ENCODE measurements around the gene DNAJC3.

Gene DNAJC3

GRCh38 chr13:95707442-95708390, 30.8 kb downstream of the DNAJC3 start:
- Histone ChIP-seq H3K4me2 (ENCODE audit: low read length) (no peak overlapping the region), H4K20me1 (ENCODE audit: control insufficient read depth, insufficient read depth, low read depth, low read length) (peaks cover 6% of the 10 kb centered on the region; the same call in 1 of the 2 replicates), H3K4me3 (ENCODE audit: low read length) (no peak overlapping the region), H3K36me3 (ENCODE audit: control insufficient read depth, low read length) (peaks cover 31% of the 10 kb centered on the region), H3K27ac (ENCODE audit: low read depth, low read length) (no peak overlapping the region), H3K9me3 (ENCODE audit: control insufficient read depth, insufficient read depth, low read length) (no peaks in the 10 kb centered on the region), H3K9me2 (replicated peaks; ENCODE audit: control insufficient read depth, low read length) (no peaks in the 10 kb centered on the region), H3F3A (ENCODE audit: control insufficient read depth, insufficient read depth) (no peaks in the 10 kb centered on the region), H3K79me2 (ENCODE audit: control insufficient read depth, low read length) (peaks cover 57% of the 10 kb centered on the region), H3K27me3 (ENCODE audit: control insufficient read depth, low read length) (no peaks in the 10 kb centered on the region), H3K4me1 (ENCODE audit: control insufficient read depth, low read length) (peaks cover 10% of the 10 kb centered on the region; the same call in 1 of the 2 replicates)
- TF ChIP-seq CTCF (IDR thresholded peaks at IDR 0.05; ENCODE audit: low read depth, low read length, poor library complexity, severe bottlenecking): no peak
- no peak for TF ChIP-seq EZH2phosphoT487 (IDR thresholded peaks at IDR 0.05; ENCODE audit: borderline replicate concordance, low read length)

DNA sequence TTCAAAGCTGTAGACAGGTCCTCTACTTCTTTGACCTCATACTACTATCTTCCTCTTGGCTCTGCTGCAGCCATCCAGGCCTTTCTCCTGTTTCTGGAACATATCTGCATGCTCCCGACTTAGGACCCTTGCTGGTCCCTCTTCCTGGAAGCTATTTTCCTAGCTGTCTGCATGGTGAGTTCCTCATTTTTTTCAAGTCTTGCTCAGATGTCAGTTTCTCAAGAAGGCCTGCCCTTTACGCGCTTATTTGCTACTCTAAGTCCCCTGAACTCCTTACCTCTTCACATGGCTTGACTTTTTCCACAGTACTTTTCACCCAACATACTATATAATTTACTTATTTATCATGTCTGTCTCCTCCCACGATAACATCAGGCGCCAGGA, 31.4 kb downstream of the DNAJC3 start:
- H3K4me2 ChIP-seq (ENCODE audit: low read length): no peak overlapping the region

DNA sequence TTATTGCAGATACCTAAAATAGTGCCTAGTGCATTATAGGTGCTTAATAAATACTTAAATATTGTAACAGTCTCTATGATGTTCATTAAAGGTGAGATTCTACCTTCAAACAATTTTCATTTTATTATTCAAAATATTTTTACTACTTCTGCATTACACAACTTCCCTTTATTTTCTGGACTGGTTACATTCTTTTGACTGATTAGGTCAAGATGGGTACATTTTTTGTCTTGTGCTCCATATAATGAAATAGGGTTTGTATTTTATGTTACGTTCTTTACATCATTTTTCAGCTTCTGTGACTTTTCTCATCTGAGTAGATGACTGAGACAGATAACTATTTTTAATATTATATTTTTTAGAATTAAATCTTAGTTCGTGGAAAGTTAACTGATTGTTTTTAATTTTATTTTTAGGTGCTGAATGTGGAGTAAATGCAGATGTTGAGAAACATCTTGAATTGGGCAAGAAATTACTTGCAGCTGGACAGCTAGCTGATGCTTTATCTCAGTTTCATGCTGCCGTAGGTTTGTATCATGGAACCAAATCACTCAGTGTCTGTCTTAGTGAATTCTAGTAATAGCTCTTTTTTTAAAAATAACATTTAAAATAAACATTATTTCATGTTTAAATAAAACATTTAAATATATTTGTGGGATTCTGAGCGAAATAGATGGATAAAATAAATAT, 32.0 kb downstream of the DNAJC3 start:
- TF ChIP-seq CTCF (IDR thresholded peaks at IDR 0.05; ENCODE audit: low read depth, low read length, poor library complexity, severe bottlenecking) (no peak), EZH2phosphoT487 (IDR thresholded peaks at IDR 0.05; ENCODE audit: borderline replicate concordance, low read length) (no peak)
- Histone ChIP-seq H3K4me3 (ENCODE audit: low read length) (no peak overlapping the region), H3K9me2 (replicated peaks; ENCODE audit: control insufficient read depth, low read length) (no peaks in the 10 kb centered on the region), H3K79me2 (ENCODE audit: control insufficient read depth, low read length) (peaks cover 44% of the 10 kb centered on the region), H3K27ac (ENCODE audit: low read depth, low read length) (no peak overlapping the region), H3K36me3 (ENCODE audit: control insufficient read depth, low read length) (peaks cover 43% of the 10 kb centered on the region), H3K27me3 (ENCODE audit: control insufficient read depth, low read length) (no peaks in the 10 kb centered on the region), H4K20me1 (ENCODE audit: control insufficient read depth, insufficient read depth, low read depth, low read length) (no peaks in the 10 kb centered on the region), H3K4me2 (ENCODE audit: low read length) (no peak overlapping the region), H3K9me3 (ENCODE audit: control insufficient read depth, insufficient read depth, low read length) (no peaks in the 10 kb centered on the region), H3K4me1 (ENCODE audit: control insufficient read depth, low read length) (peaks cover 10% of the 10 kb centered on the region; the same call in 1 of the 2 replicates), H3F3A (ENCODE audit: control insufficient read depth, insufficient read depth) (no peaks in the 10 kb centered on the region)

More for the DNA sequence above, 31.4 kb downstream of the DNAJC3 start:
- H3K27ac ChIP-seq (ENCODE audit: low read depth, low read length): no peak overlapping the region
- no peak overlapping the region for H3K4me3 ChIP-seq (ENCODE audit: low read length)
- H3K4me1 ChIP-seq (ENCODE audit: control insufficient read depth, low read length): peaks cover 10% of the 10 kb centered on the region; the same call in 1 of the 2 replicates
- peaks cover 5% of the 10 kb centered on the region; the same call in 1 of the 2 replicates for H4K20me1 ChIP-seq (ENCODE audit: control insufficient read depth, insufficient read depth, low read depth, low read length)
- peaks cover 38% of the 10 kb centered on the region for H3K36me3 ChIP-seq (ENCODE audit: control insufficient read depth, low read length)
- H3K27me3 ChIP-seq (ENCODE audit: control insufficient read depth, low read length): no peaks in the 10 kb centered on the region
- TF ChIP-seq EZH2phosphoT487 (IDR thresholded peaks at IDR 0.05; ENCODE audit: borderline replicate concordance, low read length): no peak
- TF ChIP-seq CTCF (IDR thresholded peaks at IDR 0.05; ENCODE audit: low read depth, low read length, poor library complexity, severe bottlenecking): no peak
- H3F3A ChIP-seq (ENCODE audit: control insufficient read depth, insufficient read depth): no peaks in the 10 kb centered on the region
- H3K9me2 ChIP-seq (replicated peaks; ENCODE audit: control insufficient read depth, low read length): no peaks in the 10 kb centered on the region
- H3K79me2 ChIP-seq (ENCODE audit: control insufficient read depth, low read length): peaks cover 50% of the 10 kb centered on the region
- no peaks in the 10 kb centered on the region for H3K9me3 ChIP-seq (ENCODE audit: control insufficient read depth, insufficient read depth, low read length)

All from DOHH2 (cell line).